Measurements from ENCODE around the gene CREG2.
"Not testable (repeated sequence)": the region's sequence is repeated elsewhere in the genome, so short reads cannot be mapped to it uniquely, and the experiment has no call there.

The CREG2 gene

GRCh38 chr2:101356055-101356454 lies 31.2 kb downstream of the CREG2 start:
- no peaks in the 10 kb centered on the region for H3K79me2 ChIP-seq (ENCODE audit: low read length)
- no peaks in the 10 kb centered on the region for H3K27me3 ChIP-seq (replicated peaks; ENCODE audit: insufficient read depth, low read length)
- no peaks in the 10 kb centered on the region for H4K20me1 ChIP-seq (ENCODE audit: insufficient read depth, low read length)
- H3K9me2 ChIP-seq (replicated peaks; ENCODE audit: insufficient read depth, low read length) = no peaks in the 10 kb centered on the region
- H3K9ac ChIP-seq (ENCODE audit: low read length) = no peak overlapping the region
- H3K4me2 ChIP-seq (ENCODE audit: low read depth, low read length) = no peak overlapping the region
- TF ChIP-seq EZH2 (optimal IDR thresholded peaks at IDR 0.05; ENCODE audit: low read depth, low read length) (no peak), EZH2phosphoT487 (IDR thresholded peaks at IDR 0.05; ENCODE audit: low read length) (no peak), CTCF (IDR thresholded peaks at IDR 0.05; ENCODE audit: low read length) (no peak)
- H3F3A ChIP-seq (ENCODE audit: insufficient read depth, low read length) = no peaks in the 10 kb centered on the region
- H3K4me1 ChIP-seq (ENCODE audit: low read length) = no peaks in the 10 kb centered on the region
- H3K4me3 ChIP-seq (ENCODE audit: low read length) = no peak overlapping the region
- H3K9me3 ChIP-seq (replicated peaks; ENCODE audit: insufficient read depth, low read length) = no peaks in the 10 kb centered on the region
- no peak overlapping the region for H3K27ac ChIP-seq (ENCODE audit: low read length)
- DNase-seq = no peak
- no peaks in the 10 kb centered on the region for H3K36me3 ChIP-seq (replicated peaks; ENCODE audit: insufficient read depth, low read length)
- H2AFZ ChIP-seq (ENCODE audit: low read length) = no peak overlapping the region

GRCh38 chr2:101355401-101356054 lies 31.8 kb downstream of the CREG2 start:
- H3K9me2 ChIP-seq (replicated peaks; ENCODE audit: insufficient read depth, low read length) = no peaks in the 10 kb centered on the region
- H3K4me1 ChIP-seq (ENCODE audit: low read length) = no peaks in the 10 kb centered on the region
- H2AFZ ChIP-seq (ENCODE audit: low read length) = no peak overlapping the region
- no peaks in the 10 kb centered on the region for H3F3A ChIP-seq (ENCODE audit: insufficient read depth, low read length)
- no peak for DNase-seq
- H3K9me3 ChIP-seq (replicated peaks; ENCODE audit: insufficient read depth, low read length) = no peaks in the 10 kb centered on the region
- H3K79me2 ChIP-seq (ENCODE audit: low read length) = no peaks in the 10 kb centered on the region
- no peak overlapping the region for H3K27ac ChIP-seq (ENCODE audit: low read length)
- no peak overlapping the region for H3K9ac ChIP-seq (ENCODE audit: low read length)
- no peak overlapping the region for H3K4me3 ChIP-seq (ENCODE audit: low read length)
- no peaks in the 10 kb centered on the region for H3K27me3 ChIP-seq (replicated peaks; ENCODE audit: insufficient read depth, low read length)
- H3K36me3 ChIP-seq (replicated peaks; ENCODE audit: insufficient read depth, low read length) = no peaks in the 10 kb centered on the region
- TF ChIP-seq EZH2 (optimal IDR thresholded peaks at IDR 0.05; ENCODE audit: low read depth, low read length) (no peak), EZH2phosphoT487 (IDR thresholded peaks at IDR 0.05; ENCODE audit: low read length) (no peak)
- H4K20me1 ChIP-seq (ENCODE audit: insufficient read depth, low read length) = no peaks in the 10 kb centered on the region
- no peak overlapping the region for H3K4me2 ChIP-seq (ENCODE audit: low read depth, low read length)

- Histone ChIP-seq H3K27me3 (replicated peaks; ENCODE audit: insufficient read depth, low read length) (no peaks in the 10 kb centered on the region), H3K27ac (ENCODE audit: low read length) (no peak overlapping the region), H2AFZ (ENCODE audit: low read length) (no peak overlapping the region), H4K20me1 (ENCODE audit: insufficient read depth, low read length) (no peaks in the 10 kb centered on the region), H3K36me3 (replicated peaks; ENCODE audit: insufficient read depth, low read length) (no peaks in the 10 kb centered on the region), H3K9me2 (replicated peaks; ENCODE audit: insufficient read depth, low read length) (no peaks in the 10 kb centered on the region), H3F3A (ENCODE audit: insufficient read depth, low read length) (no peaks in the 10 kb centered on the region), H3K4me1 (ENCODE audit: low read length) (no peaks in the 10 kb centered on the region), H3K9ac (ENCODE audit: low read length) (no peak overlapping the region), H3K4me3 (ENCODE audit: low read length) (no peak overlapping the region), H3K4me2 (ENCODE audit: low read depth, low read length) (no peak overlapping the region), H3K9me3 (replicated peaks; ENCODE audit: insufficient read depth, low read length) (no peaks in the 10 kb centered on the region), H3K79me2 (ENCODE audit: low read length) (no peaks in the 10 kb centered on the region)
- no peak for DNase-seq
- TF ChIP-seq EZH2phosphoT487 (IDR thresholded peaks at IDR 0.05; ENCODE audit: low read length) = no peak
Measured at GRCh38 chr2:101354420-101355311, 32.6 kb downstream of the CREG2 start.

- not testable (repeated sequence) for H3K4me3 ChIP-seq (ENCODE audit: low read length); H3K4me2 ChIP-seq (ENCODE audit: low read depth, low read length); H3K27ac ChIP-seq (ENCODE audit: low read length); H3K36me3 ChIP-seq (replicated peaks; ENCODE audit: insufficient read depth, low read length); H4K20me1 ChIP-seq (ENCODE audit: insufficient read depth, low read length); H3K4me1 ChIP-seq (ENCODE audit: low read length); H3F3A ChIP-seq (ENCODE audit: insufficient read depth, low read length); H3K9ac ChIP-seq (ENCODE audit: low read length); H3K27me3 ChIP-seq (replicated peaks; ENCODE audit: insufficient read depth, low read length); H3K9me3 ChIP-seq (replicated peaks; ENCODE audit: insufficient read depth, low read length); H2AFZ ChIP-seq (ENCODE audit: low read length); H3K79me2 ChIP-seq (ENCODE audit: low read length); H3K9me2 ChIP-seq (replicated peaks; ENCODE audit: insufficient read depth, low read length); DNase-seq
Measured at GRCh38 chr2:101352631-101353030, 34.7 kb downstream of the CREG2 start.
